Limb (tissue), 2 donors: ENCODE results near the gene LRRC63.
"Not testable (repeated sequence)": the region's sequence is repeated elsewhere in the genome, so short reads cannot be mapped to it uniquely, and the experiment has no call there.

Experiments used
- DNase-seq, 2 donors: peaks; one replicate each; pipeline ENCODE4 v3.0.0-alpha.2; 2016; ENCODE audit errors: extremely low spot score in 2 of 2

Gene LRRC63

DNA sequence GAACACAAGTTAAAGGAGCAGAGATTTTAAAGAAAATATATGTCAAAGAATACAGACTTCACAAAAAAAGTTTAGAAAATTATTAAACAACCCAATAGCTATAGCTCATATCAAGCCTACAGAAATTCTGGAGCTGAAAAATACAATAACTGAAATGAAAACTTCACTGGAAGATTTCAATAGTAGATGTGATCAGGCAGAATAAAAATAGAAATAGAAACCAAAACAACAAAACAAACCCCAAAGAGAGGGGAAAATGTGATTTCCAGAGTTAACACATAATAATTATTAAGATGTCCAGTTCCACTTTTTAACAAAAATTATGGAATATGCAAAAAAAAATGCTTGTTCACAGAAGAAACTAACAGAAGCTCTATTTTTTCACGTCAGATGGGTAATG is 23.6 kb downstream of the LRRC63 start:
- DNase-seq, result no peak

DNA sequence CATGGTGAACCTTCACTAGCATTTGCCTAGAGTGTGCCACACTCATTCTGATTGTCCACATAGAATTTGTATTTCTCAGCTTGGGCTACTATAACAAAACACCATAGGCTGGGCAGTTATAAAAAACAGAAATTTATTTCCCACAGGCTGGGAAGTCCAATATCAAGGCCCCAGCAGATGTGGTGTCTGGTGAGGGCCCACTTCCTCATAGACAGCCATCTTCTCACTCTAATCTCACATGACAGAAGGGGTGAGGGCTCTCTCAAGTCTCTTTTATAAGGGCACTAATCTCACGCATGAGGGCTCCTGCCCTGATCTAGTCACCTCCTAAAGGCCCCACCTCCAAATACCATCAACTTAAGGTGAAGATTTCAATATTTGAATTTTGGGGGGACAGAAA is 53.6 kb downstream of the LRRC63 start:
- DNase-seq, result no peak

DNA sequence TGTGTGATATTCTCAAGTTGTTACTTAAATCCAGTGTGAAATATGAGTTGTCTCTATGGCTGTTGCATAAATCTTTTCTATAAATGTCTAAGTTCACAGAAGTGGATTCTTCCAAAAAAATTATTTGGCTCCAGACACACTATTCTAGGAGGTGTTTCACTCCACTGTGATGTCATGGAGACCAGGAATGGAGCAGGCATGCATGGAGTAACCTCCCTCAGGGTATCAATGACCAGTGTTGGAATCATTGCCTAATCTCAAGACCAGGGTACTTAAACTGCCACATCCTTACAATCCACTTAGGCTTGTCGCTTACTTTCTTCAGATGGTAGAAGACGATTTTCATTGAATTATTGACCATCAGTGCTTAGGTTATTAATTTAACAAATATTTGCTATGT is 55.4 kb downstream of the LRRC63 start:
- DNase-seq, result no peak

DNA sequence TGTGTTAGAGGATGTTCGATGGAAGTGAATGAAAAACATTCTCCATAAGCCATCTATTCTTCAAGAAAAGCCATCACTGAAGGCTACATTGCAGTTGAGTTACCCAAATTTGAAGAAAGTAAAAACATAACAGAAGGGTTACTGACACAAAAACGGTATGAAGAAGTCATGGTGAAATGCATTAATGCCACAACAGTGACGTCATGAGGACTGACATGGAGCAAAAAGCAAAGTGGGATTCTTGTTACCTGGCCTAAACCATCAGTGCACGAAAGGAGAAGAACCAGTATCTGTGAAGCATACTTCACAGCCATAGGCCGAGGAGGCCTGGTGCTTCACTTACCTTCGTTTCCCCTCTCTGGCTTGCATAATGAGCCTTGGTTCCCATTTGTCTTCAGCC is 58.7 kb downstream of the LRRC63 start:
- DNase-seq, result no peak

DNA sequence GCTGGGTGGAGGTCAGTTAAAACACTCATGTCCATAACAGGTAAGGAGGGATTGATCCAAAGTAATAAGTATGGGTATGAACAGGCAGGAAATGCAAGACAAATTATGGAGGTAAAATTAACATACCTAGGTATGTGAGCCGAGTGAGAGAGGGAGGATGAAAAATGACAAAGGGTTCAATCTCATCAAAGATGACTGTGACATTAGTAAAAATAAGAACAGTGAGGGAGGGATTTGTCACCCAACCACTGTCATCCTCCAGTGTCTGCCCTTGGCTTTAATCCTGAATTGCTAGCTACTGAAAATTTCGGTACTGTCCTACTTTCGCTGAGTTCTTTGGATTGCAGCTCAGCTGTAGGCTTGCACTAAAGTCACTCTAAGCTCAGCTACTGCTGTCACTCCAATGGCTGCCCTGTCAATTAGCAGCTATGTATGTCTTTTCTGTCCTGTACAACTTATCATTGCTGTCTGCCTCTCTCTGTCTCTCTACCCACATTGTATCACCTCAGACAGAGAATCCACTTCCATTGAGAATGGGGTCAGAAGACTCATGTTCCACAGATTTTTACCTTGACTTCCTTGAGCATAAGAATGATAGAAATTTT is 62.5 kb downstream of the LRRC63 start:
- no peak for DNase-seq

DNA sequence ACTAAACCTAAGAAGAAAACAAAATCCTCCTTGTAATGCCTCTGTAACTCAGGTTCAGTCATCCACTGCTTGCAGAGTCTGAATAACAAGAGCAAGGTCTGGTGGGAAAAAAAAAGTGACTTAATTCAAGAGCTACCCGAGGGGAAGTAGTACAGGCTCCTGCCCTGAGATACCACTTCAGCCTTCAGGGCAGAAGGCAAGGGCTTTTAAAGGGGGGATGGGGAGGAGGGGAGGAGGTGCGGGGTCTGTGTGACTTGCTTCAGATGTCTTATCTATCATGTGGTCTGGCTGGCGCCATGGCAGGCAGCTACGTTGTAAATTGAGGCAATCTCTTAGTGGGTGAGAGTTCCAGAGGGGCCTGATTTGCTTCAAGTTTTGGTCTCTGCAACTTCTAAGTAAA is 66.7 kb downstream of the LRRC63 start:
- DNase-seq, result no peak

DNA sequence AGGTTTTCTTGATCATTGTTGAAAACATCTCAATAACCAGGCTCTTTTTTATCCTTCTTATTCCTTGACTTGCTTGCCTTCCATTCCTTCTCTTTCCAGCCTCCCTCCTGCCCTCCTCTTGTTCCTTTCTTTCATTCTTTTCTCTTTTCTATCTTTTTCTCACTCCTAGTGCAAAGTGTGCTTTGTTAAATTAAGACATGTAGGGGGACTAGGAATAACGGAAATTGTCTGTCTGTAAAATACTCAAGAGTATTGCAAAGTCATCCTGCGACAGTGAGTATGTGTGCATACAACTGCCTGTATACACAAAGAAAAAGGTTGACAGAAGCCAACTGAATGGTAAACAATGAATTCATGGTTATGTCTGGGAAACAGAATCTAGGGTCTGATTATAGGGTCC is 70.1 kb downstream of the LRRC63 start:
- no peak for DNase-seq

DNA sequence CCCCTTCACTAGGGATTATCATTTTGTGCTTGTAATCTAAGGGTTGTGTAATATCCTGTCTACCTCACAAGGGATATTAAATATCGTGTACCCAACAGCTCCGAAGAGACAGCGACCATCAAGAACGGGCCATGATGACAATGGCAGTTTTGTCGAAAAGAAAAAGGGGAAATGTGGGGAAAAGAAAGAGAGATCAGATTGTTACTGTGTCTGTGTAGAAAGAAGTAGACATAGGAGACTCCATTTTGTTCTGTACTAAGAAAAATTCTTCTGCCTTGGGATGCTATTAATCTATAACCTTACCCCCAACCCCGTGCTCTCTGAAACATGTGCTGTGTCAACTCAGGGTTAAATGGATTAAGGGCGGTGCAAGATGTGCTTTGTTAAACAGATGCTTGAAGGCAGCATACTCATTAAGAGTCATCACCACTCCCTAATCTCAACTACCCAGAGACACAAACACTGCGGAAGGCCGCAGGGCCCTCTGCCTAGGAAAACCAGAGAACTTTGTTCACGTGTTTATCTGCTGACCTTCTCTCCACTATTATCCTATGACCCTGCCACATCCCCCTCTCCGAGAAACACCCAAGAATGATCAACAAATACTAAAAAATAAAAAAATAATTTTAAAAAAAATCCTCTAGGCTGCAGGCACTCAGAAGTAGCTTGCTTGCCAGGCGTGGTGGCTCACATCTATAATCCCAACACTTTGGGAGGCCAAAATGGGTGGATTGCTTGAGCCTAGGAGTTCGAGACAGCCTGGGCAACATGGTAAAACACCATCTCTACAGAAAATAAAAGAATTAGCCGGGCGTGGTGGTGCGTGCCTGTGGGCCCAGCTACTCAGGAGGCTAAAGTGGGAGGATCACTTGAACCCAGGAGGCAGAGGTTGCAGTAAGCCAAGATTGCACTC is 72.4 kb downstream of the LRRC63 start:
- not testable (repeated sequence) for DNase-seq

DNA sequence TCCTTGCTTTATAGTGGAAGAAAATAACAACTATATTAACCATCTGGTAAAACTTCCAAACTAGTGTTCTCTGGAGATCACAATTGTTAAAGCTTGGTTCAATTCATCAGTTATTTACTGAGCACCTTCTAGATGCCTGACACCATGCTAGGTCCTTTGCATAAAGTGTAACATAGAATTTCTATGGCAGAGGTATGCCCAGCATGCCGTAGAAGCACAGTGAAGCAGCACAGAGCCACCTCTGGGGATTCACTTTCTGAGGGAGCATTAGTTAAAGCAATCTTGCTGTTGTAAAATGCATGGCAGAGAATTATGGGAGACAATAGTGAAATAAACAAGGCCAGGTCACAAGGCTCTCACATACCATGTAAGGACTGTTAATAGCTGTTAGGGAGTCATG is 75.2 kb downstream of the LRRC63 start:
- DNase-seq, result no peak

DNA sequence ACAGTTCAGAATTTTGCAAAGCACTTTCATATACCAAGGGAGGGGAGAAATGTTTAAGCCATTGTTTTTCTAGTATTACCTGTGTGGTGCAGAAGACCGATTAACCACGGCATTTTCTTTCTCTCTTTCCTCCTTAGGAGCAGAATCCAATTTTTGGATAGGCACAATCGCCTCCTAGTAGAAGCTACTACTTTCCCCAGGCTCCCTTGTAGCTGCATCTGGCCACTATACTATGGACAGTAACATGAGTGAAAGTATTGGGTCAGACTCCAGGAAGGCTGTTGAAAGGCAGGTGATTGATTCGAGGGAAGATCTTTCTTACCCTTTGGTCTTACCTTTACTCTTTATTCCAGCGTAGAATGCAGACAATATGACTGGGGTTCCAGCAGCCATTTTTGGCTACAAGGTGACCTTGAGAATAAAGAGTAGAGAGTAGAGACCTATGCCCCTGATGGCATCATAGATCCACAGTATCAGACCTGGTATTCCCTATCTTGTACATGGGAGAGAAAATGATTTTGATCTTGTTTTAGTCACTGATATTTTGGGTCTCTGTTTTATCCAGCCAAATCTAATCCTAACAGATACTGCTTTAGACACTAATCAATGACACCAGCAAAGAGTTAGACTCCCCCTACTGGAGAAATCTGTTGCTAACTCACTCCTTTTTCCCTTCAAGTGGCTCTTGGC is 77.0 kb downstream of the LRRC63 start:
- peak in 1 of 2 donors; percentile 31 for DNase-seq

DNA sequence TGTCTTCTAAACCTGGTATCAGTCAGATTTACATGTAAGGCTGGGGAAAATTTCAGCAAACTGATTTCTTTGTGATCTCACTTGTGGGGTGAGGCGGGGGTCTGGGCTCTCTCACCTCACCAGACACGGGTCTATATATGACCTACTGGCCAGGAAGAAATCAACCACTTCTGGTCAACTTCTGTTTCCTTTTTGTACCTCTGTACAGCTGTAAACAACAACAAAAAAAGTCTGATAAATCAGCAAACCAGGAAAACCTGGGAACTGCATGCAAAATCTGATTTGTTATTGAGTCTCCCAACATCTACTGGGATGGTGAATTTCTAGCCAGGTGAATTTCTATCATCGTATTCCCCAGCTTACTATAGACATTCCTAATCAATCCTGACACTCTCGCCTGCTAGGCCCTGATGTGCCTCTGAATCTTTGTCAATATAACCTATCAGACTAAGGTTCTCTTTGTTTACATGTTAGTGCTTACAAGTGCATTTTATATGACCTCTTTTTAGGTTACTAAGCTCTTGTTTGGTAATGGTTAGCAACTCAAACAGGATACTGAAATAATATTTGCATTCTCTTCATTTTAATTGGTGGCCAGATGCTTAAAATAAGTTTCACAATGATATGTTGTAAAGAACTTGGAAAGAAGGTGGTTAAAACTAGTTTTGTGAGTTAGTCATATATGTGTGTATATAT is 77.7 kb downstream of the LRRC63 start:
- DNase-seq, result no peak

DNA sequence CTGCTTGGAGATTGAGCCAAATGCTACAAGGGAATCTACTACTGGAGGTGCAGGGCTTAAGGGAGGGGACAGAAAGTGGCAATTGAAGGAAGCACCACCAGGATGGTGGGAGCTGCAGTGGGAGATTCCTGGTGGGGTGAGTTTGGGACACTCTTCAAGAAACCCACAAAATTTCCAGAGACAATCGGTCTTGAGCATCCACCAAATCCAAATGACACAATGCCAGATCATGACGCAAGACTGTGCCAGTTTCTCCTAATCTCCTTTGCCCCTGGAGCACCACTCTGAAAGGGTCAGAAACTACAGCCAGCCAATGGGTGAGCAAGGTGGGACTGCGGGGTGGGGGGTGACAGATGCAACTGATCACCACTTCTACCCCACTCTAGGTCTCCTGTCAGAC is 78.7 kb downstream of the LRRC63 start:
- DNase-seq, result no peak

DNA sequence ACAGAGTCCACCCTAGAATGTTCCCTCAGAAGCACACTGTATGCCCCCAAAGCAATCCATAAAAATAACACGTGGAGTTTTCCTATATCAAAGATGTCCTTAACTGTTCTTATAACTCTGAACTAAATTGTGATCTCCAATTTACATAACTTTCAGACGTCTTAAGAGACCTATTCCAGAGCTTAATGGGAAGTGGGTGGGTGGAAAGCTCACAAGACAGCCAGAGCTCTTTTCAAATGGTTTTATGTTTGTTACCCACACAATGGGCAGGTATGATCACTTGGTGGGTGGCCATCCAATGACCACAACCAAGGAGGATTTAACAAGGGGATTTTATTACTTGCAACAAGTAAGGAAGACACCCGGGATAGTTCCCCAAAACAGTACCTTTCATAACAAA is 81.7 kb downstream of the LRRC63 start:
- DNase-seq, result no peak

DNA sequence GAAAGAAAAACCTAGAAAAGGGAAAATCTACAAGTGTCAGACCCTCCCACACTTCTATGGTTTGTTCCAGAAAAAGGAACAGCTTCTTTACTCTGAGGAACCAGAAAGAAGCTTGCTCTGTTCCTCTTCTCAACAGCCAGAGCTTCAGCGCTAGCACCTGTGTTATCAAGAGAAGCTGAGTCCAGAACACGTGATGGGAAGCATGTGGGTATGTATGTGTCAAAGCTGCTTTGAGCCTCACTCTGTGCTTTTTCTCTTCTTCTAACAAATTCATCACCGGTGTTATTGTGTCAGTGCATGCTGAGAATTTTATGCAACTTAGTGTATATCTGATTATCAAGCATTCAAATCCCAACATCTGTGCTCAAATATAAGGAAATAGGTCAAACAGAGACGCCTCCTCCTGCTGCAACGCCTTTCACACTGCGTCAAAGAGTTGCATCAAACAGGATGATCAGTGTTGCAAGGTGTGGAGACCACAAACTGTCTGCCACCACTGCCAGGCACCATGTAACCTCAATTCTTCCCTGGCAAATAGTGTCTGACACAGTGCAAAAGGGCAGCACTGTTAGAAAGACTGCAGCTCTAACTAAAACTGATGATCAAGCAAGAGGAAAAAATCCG is 83.9 kb downstream of the LRRC63 start:
- no peak for DNase-seq

DNA sequence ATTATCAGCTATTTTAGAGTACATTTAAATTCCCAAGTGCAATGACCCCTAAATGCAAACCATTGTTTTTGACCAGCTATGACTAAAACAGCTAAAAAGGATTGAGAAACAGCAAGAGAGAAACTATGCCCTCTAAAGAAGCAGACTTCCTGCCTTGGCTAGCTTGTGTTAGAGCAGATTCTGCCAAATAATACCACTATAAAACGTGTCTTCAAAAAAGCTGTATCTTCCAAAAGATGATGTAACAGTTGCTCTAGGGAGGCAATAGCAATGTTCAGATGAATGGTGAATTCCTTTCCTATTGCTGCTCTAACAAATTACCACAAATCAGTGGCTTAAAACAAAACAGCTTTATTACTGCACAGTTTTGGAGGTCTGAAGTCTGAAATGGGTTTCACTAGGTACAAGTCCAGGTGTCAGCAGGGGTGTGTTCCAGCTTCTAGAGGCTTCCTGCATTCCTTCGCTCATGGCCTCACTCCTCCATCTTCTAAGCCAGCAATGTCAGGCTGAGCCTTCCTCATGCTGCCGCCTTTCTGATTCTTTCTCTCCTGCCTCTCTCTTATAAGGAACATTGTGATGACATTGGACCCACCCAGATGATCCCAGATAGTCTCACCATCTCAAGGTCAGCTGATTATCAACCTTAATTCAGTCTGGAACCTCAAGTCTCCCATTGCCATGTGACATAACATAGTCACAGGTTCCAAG is 84.5 kb downstream of the LRRC63 start:
- DNase-seq, result no peak

DNA sequence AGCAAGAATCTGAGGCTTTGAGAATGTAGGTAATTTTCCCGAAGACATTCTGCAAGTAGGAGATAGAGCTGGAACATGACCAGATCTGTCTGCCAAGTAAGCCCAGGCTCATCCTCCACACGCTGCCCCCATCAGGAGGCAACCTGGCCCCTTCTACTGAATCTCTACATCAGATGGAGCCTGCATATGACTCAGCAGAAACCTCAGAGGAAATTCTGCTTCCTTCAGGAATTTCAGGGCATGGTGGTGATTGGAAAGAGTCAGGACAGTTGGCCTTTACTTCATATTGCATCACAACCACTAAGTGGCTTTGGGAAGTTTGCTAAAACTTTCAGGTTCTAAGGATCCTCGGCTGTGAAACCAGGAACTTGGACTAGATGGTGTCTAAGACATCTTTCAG is 85.2 kb downstream of the LRRC63 start:
- DNase-seq, result no peak

DNA sequence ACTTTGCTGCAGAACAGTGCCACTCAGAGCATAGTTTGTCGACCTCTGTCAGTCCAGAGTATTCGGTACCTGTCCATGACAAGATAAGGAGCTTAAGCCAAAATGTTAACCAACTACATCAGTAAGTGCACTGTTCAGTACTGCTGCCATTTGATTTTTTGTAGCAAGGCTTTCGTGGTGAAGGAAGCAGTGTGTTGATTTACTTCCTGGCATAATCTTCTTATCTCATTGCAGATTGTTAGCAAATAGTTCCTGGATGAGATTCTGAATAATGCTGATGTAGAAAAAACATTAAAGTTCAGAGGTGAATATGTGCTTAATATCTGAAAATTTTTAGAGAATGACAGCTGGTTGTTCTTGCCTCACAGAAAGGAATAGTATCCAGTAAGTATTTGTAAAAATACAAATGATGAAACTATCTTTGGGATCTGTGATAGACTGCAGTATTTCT is 85.7 kb downstream of the LRRC63 start:
- DNase-seq, result no peak

DNA sequence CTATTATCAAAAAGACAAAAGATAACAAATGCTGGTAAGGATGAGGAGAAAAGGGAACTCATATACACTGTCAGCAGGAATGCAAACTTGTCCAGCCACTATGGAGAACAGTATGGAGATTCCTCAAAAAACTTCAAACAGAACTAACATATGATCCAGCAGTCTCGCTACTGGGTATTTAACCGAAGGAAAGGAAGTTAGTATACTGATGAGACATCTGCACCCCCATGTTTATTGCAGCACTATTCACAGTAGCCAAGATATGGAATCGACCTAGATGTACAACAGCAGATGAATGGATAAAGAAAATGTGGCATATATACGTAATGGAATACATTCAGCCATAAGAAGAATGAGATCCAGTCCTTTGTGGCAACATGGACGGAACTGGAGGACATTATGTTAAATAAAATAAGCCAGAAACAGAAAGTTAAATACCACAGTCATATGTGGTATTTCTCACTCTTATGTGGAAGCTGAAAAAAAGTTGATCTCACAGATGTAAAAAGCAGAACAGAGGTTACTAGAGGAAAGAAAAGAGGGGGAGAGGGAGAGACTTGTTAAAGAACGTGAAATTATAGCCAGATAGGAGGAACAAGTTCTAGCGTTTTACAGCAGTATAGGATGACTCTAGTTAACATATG is 92.1 kb downstream of the LRRC63 start:
- DNase-seq, result no peak

DNA sequence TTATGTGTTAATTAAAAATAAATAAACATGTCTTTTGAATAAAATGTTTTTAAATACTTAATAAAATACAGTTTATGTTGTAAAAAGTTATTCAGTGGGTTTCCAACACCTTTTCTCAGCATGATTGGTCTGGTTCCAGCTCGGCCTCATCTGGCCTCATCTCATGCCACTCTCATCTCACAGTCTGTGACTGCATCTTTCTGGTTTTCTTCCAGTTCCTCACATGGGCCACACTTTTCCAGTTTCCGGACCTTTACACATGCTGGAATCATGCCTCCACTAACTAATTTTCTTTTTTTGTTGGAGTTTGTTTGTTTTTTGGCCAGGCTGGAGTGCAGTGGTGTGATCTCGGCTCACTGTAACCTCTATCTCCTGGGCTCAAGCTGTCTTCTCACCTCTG is 92.8 kb downstream of the LRRC63 start:
- DNase-seq, result no peak

DNA sequence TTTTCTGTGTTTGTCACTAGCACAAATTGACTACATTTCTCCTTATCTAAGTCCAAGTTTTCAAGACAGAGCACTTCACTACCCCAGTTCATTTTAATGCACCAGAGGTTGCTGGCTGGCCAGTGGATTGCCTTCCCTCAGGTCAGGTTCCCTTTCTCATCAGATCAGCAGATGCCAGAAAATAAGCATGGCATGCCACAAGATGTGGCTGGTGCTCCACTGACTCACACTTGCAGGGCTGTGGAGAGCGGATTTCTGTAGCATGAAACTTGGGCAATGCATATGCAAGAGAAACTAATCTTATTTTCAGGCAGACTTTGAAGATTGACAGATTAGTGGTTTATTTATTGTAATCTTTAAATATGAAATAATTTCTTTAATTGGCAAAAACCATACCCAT is 95.8 kb downstream of the LRRC63 start:
- no peak for DNase-seq
